GM18867 (cell line): ENCODE measurements around the gene ANKDD1A.

ENCODE experiments used
- ATAC-seq: cut with Tn5 transposase; IDR thresholded peaks from one replicate; pipeline ENCODE4 v1.9.1; 2021; ENCODE audit warnings: mild to moderate bottlenecking, moderate library complexity; ENCODE audit not compliant: unreplicated experiment

The ANKDD1A gene

DNA sequence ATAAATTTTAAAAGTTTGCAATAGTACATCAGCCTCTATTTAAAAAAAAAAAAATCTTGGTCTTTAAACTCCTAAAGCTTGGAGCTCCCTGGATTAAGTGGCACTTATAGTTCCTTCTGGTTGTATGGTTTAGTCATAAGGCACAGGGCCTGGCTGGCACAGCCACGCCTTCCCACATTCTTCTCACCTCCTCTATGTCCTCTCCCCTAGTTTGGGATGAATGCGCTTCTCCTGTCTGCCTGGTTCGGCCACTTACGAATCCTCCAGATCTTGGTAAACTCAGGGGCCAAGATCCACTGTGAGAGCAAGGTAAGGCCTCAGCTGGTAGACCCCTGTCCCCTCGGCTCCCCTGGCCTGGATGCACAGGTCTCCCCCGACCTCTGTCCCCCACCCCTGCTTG is 10.0 kb downstream of the ANKDD1A start:
- no peak for ATAC-seq

GRCh38 chr15:64923546-64923945 is 11.8 kb downstream of the ANKDD1A start:
- no peak for ATAC-seq

DNA sequence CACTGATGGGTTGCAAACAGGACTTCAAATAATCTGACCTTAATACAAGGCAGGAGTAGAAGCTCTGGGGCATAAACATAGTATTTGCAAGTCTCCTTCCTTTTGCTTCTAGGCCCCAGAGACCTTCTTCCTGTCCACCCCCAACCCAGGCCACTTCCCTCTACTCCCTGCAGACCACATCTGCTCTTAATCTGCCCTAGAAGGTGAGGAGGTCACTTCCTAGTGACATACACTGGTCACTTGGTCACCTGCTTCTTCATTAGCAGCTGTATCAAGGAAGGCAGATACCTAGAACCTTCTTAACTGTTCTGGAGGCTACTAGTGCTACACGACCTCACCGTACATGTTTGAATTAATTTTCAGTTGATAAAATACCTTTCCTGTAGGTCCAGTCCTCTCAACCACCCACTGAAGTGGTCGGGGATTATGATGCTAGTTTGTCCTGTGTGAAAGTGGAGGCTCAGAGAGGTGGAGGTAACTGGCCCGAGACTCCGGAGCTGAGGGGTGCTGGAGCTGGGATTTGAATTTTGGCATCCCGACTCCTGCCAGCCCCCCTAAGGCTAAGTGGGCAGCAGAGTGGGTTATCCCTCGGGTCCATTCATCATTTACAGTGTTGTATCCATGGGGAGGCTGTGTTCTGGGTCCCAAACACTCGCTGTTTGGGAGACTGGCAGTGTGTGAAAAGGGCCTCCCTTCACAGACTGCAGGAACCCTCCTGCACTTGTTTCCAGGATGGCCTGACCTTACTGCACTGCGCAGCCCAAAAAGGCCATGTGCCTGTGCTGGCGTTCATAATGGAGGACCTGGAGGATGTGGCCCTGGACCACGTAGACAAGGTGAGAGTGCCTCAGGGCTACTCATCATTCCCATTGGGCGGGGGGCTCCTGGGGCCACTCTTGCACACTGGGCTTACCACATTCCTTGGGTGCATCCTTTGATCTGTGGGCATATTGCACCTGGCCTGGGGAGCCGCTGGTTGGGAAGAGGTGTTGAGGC is 13.9 kb downstream of the ANKDD1A start:
- ATAC-seq = no peak

DNA sequence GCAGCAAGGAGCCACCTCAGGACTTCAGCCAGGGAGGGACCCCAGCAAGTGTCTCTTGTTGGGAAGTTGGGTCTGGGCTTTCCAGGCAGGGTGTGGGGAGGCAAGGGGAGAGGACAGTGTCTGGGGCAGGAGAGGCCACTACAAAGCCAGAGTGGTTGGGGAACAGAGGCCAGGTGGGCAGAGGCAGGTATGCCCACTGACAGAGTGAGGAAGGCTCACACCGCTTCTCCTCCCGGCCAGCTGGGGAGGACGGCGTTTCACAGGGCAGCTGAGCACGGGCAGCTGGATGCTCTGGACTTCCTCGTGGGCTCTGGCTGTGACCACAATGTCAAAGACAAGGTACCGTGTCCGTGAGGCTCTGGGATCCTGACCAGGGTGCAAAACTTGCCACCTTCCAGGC is 15.0 kb downstream of the ANKDD1A start:
- no peak for ATAC-seq

DNA sequence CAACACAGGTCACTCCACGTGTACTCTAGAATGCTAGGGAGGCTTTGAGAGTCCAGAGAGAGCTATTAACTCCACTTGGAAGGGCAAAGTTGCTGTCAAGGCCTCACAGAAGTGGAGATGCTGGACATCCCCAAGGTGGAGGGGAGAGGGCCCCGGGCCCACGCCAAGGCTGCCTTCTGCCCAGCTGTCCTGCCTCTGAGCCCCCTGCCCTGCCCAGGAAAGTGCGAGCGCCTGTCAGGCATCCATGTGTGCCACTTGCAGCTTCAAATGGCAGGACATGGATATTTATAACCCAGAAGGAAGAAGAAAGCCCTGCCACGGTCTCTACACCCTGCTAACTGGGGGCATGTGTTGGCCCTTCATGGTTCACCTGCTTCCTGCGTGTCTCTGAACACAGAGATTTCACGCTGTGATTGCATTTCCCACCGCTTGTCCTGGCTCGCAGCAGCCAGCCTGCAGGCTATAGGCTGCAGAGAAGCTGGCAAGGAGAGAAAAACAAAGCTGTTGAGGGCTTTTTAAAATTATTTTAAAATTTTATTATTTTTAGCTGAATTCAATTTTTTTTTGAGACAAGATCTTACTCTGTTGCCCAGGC is 17.0 kb downstream of the ANKDD1A start:
- ATAC-seq = no peak

DNA sequence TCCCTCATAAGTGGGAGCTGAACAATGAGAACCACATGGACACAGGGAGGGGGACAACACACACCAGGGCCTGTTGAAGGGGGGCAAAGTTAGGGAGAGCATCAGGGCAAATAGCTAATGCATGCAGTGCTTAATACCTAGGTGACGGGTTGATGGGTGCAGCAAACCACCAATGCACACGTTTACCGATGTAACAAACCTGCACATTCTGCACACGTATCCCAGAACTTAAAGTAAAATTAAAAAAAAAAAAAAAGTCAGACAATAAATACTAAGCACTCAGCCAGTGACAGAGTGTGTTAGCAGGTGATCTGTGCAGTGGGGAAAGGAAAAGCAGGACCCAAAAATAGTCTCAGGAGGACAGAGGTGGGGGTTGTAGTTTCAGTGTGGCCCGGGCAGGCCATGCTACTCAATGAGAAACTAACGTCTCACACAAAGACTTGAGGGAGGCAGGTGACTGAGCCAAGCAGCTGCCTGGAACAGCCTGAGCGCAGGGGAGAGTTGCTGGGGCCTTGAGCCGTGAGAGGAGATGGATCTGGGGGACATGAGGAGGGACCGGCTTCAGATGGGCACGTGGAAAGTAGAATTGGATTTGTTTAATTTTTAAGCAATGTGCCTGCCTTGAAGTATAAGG is 18.4 kb downstream of the ANKDD1A start:
- ATAC-seq = peak; percentile 73

GRCh38 chr15:64930778-64931371 is 19.2 kb downstream of the ANKDD1A start:
- no peak for ATAC-seq

DNA sequence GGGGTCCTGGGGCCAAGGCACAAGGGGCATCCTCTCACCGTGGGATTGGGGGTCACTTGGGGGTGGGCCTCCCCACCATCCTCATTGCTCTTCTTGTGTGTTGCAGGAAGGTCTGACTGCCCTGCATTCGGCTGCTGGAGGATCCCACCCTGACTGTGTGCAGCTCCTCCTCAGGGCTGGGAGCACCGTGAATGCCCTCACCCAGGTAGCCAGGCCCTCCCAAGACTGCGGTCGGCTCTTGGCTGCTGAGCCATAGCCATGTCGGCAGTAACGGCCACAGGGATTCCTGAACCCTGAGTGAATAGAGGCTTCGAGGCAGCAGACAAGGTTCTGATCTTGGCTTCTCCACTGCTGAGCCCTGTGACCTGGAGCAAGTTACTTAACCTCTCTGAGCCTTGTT is 19.7 kb downstream of the ANKDD1A start:
- no peak for ATAC-seq

DNA sequence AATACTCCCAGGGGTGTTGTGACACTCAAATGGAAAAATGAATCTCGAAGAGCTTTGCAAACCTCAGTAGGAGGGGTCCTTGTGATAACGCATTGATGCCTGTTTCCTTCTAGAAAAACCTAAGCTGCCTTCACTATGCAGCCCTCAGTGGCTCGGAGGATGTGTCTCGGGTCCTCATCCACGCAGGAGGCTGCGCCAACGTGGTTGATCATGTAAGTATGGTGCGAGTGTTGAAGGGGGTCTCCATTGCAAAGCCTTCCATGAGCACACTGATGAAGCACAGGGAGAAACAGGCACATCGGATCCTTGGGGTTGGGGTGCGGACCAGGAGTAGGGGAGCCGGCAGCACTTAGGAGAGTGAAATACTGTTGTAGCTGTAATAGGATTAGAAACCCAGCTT is 22.3 kb downstream of the ANKDD1A start:
- ATAC-seq = no peak

DNA sequence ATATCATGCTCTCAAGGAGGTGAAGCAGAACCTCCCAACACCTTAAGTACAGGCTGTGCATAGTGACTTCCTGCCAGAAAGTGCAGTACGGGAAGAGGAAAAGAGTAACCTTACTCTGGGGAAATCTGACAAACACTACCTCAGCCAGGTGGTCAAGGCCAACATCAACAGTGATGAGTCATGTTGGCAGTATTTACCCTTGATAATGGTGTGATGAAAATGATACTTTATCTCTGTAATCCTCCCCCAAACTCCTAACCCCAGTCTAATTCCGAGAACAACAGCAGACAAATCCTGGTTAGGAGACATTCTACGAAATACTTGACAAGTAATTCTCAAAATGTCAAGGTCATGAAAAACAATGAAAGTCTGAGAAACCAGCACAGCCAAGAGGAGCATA is 26.5 kb downstream of the ANKDD1A start:
- ATAC-seq = no peak

DNA sequence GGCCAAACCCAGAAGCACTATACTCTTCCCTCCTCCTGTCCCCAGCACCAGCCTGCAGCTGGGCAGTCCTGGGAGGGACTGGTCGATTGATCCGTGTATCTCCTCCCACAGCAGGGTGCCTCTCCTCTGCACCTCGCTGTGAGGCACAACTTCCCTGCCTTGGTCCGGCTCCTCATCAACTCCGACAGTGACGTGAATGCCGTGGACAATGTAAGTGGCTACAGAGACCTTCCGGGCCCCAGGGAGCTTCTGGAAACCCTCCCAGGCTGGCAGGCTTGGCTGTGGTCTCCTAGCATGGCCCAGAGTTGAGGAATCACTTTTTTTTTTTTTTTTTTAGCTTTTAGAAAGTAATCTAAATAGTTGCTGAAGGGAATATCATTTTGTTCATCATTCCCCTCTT is 30.7 kb downstream of the ANKDD1A start:
- ATAC-seq = no peak

DNA sequence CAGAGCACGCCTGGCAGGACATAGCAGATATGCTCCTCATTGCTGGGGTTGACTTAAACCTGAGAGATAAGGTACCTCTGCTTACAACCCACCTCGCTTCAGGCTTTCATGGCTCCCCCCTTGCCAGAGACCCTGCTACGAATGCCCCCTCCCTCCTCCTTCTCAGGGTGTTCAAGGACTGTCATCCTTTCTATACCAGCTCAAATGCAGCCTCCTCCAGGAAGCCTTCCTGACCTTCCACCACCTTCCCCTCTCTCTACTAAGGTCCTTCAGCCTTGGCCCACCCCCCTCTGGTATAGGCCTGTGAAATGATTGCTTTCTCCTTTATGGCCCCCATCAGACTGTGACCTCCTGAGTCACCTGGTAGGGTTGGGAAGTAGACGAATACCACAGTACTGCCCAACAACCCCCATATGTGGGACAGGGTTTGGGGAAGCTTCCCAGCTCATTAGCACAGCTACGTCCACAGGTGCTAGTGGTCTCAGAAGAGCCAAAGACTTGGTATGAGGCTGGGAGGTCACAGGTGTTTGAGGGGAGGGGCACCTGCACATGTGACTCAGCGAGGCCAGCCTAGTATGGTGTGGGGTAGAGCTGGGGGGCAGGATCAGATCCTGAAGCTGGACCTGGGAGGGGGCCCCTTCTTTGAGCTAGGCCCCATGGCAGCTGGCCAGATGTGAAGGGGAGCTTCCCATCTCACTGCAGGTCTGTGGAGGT is 32.0 kb downstream of the ANKDD1A start:
- no peak for ATAC-seq

DNA sequence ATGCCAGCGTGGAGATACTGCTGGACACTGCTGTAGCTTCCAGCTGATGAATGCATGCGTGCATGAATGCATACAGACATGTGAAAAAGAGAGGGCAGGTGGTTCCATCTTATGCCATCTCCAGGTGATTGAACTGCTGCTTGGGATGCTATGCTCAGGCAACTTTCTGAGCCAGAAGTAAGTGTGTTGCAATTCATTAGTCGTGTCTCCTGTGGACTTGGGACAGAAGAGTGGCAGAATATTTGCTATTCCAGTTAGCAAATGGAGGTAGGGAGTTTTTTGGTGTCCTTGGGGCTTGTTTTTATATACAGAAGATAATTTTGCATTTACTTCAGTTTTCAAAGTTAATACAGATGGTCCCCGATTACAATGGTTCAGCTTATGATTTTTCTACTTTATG is 33.3 kb downstream of the ANKDD1A start:
- no peak for ATAC-seq

GRCh38 chr15:64947211-64947610 is 35.5 kb downstream of the ANKDD1A start:
- no peak for ATAC-seq

DNA sequence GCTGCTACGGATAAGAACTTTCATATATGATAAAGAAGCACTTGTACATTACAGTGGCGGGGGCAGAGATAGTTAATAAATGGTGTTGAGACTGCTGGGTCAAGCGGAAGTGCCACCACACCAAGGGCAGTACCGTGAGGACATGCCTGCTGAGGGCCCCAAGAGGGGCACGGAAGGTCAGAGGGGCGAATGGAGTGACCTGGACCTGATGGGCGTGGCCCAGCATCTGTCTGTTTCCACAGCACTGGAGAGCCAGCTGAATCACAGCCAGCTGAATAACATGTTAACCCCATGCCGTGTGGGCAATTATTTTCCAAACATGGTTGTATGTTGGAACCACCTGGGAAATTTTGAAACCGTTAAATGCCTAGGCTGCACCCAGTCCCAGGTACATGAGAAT is 37.2 kb downstream of the ANKDD1A start:
- no peak for ATAC-seq

DNA sequence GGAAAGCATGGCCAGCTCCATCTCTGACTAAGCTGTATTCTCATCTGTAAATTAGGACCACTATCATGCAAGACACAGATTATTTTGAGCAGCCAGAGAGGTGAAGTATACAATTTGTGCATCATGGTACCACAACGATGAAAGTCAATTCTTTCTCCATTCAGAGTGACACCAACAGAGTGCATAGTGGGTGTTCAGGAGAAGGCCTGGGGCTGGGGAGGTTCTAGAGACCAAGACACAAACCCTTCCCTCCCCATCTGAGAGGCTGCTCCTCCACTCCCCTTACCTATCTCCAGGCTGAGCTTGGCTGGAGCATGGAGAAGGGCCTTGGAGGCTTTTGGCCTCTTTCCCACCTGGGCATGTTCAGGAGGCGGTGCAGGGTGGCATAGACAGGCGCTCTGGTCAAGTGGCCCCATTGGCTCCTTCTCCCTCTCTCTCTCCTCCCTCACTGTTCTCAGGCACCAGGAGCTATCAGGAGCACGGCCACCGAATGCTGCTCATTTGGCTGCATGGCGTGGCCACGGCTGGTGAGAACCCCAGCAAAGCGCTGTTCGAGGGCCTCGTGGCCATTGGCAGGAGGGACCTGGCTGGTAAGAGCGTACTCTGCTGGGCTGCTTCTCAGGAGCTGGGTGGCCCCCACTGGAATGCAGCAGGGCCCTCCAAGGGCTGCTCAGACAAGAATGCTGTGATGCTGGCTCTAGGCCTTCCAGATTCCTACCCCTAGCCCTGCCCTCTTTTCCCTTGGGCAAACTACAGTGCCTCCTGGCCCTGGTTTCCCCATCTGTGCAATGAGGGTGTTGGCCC is 37.9 kb downstream of the ANKDD1A start:
- ATAC-seq = no peak

DNA sequence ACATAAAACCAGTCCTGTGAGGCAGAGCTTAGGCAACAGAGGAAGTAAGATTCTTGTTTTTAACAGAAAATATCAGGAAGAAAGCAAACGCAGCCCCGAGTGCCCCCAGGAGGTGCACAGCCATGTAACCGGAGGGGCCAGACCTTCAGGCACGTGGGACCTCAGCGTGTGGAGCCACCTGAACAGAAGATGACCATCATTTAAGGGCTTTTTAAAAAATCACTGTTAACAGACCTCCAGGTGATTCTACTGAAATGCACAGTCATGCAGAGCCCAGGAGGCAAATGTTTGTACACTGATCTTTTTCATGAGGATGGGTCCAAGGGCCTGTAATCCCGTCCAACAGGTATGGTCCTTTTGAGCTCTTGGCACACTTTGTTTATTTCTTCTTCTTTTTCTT is 39.2 kb downstream of the ANKDD1A start:
- ATAC-seq = no peak

GRCh38 chr15:64951777-64952418 is 40.2 kb downstream of the ANKDD1A start:
- no peak for ATAC-seq

DNA sequence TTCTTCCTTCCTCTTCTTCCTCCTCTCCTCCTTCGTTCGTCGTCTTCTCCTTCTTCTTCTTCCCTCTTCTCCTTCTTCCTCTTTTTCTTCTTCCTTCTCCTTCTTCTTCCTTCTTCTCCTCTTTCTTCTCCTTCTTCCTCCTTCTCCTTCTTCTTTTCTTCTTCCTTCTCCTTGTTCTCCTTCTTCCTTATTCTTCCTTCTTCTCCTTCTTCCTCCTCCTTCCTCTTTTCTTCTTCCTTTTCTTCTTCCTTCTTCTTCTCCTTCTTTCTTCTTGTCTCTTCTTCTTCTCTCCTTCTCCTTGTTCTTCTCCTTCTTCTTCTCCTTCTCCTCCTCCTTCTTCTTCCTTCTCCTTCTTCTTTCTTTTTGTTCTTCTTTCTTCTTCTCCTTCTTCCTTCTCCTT is 42.7 kb downstream of the ANKDD1A start:
- no peak for ATAC-seq

GRCh38 chr15:64959128-64959527 is 47.4 kb downstream of the ANKDD1A start:
- ATAC-seq = no peak
